A673 (cell line): ENCODE data around the gene TMEM132C.

Experiments used
- CTCF ChIP-seq: fragments of 300-800, 200-600 bp; sonication (generic); conservative IDR thresholded peaks from 2 replicates; pipeline ENCODE4 v1.5.1; 2017; ENCODE audit warnings: low read depth, mild to moderate bottlenecking, antibody characterized with exemption, low read length, moderate library complexity, mixed read lengths
- EZH2 ChIP-seq: fragments of 200-600 bp; sonication (generic); IDR thresholded peaks from 2 replicates; pipeline ENCODE4 v1.6.1; 2017; ENCODE audit warnings: borderline replicate concordance, low read depth, mild to moderate bottlenecking, mixed read lengths, antibody characterized with exemption, low read length; ENCODE audit not compliant: poor library complexity, severe bottlenecking

- TF ChIP-seq CTCF, result no peak
- no peak for TF ChIP-seq EZH2
These were observed 334 bp upstream of the TMEM132C start for GRCh38 chr12:128266541-128267130.
